Measurements from ENCODE around the gene AQP11. TPM values are rescaled to one million over a fixed set of nuclear protein-coding genes. Genes with fewer than 3 reads are reported as not detected.

AQP11 gene
- total RNA-seq, 1 donor from 2014 or later = 0.61 TPM

DNA sequence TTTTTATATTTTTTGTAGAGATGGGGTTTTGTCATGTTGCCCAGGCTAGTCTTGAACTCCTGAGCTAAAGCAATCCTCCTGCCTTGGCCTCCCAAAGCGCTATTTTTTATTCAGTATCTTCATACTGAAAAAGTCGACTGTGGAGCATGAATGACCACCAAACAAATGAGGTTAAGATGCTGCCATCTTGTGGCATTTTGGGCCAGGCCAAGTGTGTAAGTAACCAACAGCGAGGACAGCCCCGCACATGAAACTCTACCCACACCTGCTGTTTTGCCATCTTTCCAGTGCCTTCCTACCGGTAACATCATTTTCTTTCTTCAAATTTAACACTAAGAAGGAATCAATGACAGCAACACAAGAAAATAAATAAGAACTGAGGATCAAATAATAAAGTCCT, 32.2 kb upstream of the AQP11 start:
- intact Hi-C loops (cut with DNase I) = loop anchor here (10.0 kb wide), 1 partner anchor 363 kb away; no protein-coding TSS in a partner anchor
- no peak overlapping the region for H3K27ac ChIP-seq
- no peak overlapping the region for H3K4me3 ChIP-seq
- no peaks in the 10 kb centered on the region for H3K36me3 ChIP-seq
- TF ChIP-seq, protein P1, sequence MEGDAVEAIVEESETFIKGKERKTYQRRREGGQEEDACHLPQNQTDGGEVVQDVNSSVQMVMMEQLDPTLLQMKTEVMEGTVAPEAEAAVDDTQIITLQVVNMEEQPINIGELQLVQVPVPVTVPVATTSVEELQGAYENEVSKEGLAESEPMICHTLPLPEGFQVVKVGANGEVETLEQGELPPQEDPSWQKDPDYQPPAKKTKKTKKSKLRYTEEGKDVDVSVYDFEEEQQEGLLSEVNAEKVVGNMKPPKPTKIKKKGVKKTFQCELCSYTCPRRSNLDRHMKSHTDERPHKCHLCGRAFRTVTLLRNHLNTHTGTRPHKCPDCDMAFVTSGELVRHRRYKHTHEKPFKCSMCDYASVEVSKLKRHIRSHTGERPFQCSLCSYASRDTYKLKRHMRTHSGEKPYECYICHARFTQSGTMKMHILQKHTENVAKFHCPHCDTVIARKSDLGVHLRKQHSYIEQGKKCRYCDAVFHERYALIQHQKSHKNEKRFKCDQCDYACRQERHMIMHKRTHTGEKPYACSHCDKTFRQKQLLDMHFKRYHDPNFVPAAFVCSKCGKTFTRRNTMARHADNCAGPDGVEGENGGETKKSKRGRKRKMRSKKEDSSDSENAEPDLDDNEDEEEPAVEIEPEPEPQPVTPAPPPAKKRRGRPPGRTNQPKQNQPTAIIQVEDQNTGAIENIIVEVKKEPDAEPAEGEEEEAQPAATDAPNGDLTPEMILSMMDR (IDR thresholded peaks at IDR 0.05) = no peak
- no peaks in the 10 kb centered on the region for H3K4me1 ChIP-seq
- ATAC-seq (no peak), DNase-seq (no peak)
- H3K27me3 ChIP-seq = no peaks in the 10 kb centered on the region
- H3K9me3 ChIP-seq = no peaks in the 10 kb centered on the region

DNA sequence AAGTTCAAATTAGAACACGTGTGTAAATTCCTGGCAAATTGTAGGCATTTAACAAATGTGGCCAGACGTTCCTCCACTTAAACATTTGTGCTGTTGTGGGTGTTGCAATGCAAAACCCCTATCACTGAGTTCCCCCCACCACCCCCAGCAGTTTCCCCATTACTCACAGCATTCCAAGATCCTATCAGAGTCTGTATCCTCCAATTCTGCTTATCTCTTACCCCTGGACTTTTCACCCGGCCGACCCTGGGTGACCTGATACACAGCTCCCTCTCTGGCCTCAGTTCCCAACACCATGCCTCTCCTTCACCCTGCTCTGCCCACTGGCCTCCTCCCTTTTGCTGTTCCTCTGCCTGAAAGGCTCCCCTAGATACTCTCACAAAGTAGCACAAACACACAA, 31.4 kb upstream of the AQP11 start:
- TF ChIP-seq, protein P1 (IDR thresholded peaks at IDR 0.05) = no peak
- ATAC-seq (no peak), DNase-seq (no peak)
- Histone ChIP-seq H3K27ac (no peak overlapping the region), H3K9me3 (no peaks in the 10 kb centered on the region), H3K27me3 (no peaks in the 10 kb centered on the region), H3K4me1 (no peaks in the 10 kb centered on the region), H3K36me3 (no peaks in the 10 kb centered on the region), H3K4me3 (no peak overlapping the region)
- intact Hi-C loops (cut with DNase I) = loop anchor here (10.0 kb wide), 1 partner anchor 364 kb away; no protein-coding TSS in a partner anchor

DNA sequence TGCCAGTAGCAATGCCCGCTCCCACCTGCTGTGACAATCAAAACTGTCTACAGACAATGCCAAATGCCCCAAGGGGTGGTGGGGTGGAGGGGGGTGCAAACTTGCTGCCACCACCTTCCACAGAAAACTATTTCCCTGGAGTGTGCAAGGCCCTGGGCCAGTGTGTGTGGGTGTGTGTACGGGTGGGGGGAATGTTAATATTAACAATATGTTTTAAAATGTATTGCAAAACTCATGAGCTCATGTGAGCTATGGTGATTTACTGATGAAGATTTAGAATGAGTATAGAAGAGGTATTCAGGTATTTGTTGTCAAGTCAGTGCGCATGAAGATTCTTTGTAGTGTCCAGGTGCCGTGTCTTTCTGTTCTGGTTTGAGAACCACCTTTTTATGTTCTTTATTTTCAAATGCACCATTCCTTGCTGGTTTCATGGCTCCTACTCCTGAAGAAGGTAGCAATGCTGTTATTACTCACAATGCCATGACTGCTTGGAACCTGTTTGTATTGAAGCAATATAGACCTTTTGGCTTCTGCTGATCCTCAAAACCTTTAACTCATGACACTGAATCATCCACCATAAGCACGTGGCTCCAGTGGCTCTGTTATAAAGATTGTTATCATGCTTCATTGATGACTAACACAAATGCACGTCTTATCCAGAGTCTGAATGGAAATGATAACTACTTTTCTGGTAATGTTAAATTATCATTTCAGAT, 29.9 kb upstream of the AQP11 start:
- Histone ChIP-seq H3K9me3 (no peaks in the 10 kb centered on the region), H3K36me3 (no peaks in the 10 kb centered on the region), H3K4me3 (no peak overlapping the region), H3K4me1 (no peaks in the 10 kb centered on the region), H3K27ac (no peak overlapping the region), H3K27me3 (no peaks in the 10 kb centered on the region)
- DNase-seq = no peak
- intact Hi-C loops (cut with DNase I) = loop anchor here (10.0 kb wide), 1 partner anchor 365 kb away; no protein-coding TSS in a partner anchor
- TF ChIP-seq, protein P1 (IDR thresholded peaks at IDR 0.05) = no peak
- no peak for ATAC-seq

DNA sequence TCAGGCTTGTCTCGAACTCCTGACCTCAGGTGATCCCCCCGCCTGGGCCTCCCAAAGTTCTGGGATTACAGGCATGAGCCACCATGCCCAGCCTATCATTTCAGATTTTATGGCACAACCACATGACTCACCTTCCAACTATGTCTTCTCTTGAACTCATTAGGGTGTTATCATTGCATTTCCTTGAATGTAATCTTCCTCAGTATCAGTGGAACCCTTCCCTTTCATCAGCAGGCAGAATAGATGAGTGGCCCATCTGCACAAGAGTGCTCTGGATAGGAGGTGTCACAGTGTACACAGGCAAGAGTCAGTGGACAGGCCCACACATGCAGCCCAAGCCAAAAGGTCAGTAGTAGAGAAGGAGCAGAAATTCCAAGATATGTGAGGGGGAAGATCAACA, 29.1 kb upstream of the AQP11 start:
- no peaks in the 10 kb centered on the region for H3K36me3 ChIP-seq

DNA sequence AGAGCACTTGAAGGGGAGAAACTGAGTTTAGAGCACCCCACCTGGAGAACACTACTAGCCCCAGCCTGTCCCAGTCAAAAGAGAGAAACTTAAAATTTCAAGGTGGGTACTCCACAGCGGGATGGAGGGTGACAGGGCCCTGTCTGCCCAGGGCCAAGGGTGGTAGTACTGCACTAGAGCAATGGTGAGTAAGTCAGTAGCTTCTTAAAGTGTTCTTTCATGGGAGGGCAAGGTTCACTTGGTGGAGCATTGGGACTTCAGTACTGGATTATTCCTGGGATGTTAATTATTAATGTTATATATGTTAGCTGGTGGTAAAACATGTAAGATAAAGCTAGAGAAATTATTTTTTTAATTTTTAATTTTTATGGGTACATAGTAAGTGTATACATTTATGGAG, 28.5 kb upstream of the AQP11 start:
- intact Hi-C loops (cut with DNase I) = no loop called here

More for the DNA sequence above, 29.1 kb upstream of the AQP11 start:
- DNase-seq (no peak), ATAC-seq (no peak)
- intact Hi-C loops (cut with DNase I) = no loop called here
- TF ChIP-seq, protein P1 (IDR thresholded peaks at IDR 0.05) = no peak
- no peaks in the 10 kb centered on the region for H3K9me3 ChIP-seq
- no peaks in the 10 kb centered on the region for H3K4me1 ChIP-seq
- no peak overlapping the region for H3K27ac ChIP-seq
- H3K27me3 ChIP-seq = no peaks in the 10 kb centered on the region
- H3K4me3 ChIP-seq = no peak overlapping the region

More for the DNA sequence above, 28.5 kb upstream of the AQP11 start:
- TF ChIP-seq, protein P1 (IDR thresholded peaks at IDR 0.05) = no peak
- Histone ChIP-seq H3K27ac (no peak overlapping the region), H3K4me1 (no peaks in the 10 kb centered on the region), H3K36me3 (no peaks in the 10 kb centered on the region), H3K9me3 (no peaks in the 10 kb centered on the region), H3K4me3 (no peak overlapping the region), H3K27me3 (no peaks in the 10 kb centered on the region)
- DNase-seq = no peak
- ATAC-seq = no peak

All from upper lobe of right lung (tissue), 1 donor.